ENCODE results near the gene PIK3AP1. TPM values are rescaled to one million over a fixed set of nuclear protein-coding genes. Genes with fewer than 3 reads are reported as not detected.

The PIK3AP1 gene
- total and polyA plus RNA-seq, 2 of the 4 experiments (the other 2 are of a cell fraction): under 0.01 to 0.14 TPM

- no peak overlapping the region for H3K56ac ChIP-seq (ENCODE audit: extremely low read depth, insufficient read depth, low read length)
- no peak overlapping the region for H4K8ac ChIP-seq (ENCODE audit: low read depth in 2 of 2, low read length in 2 of 2)
- no peak overlapping the region for H4K5ac ChIP-seq (ENCODE audit: low read depth, low read length)
- dilution Hi-C loops (cut with HindIII; ENCODE audit: low sequenced_read_pairs, unreplicated experiment) (no loop called here), intact Hi-C loops (cut with micrococcal nuclease) (no loop called here), in situ Hi-C loops (cut with MboI; ENCODE audit: low sequenced_read_pairs) (no loop called here)
- H2AK9ac ChIP-seq (replicated peaks; ENCODE audit: low read depth, low read length, poor library complexity): no peak overlapping the region
- ChIA-PET POLR2A (ENCODE audit: unreplicated experiment) (no interaction called here), CTCF (no interaction called here)
- no peak for DNase-seq
- no peak overlapping the region for H3K4me2 ChIP-seq (ENCODE audit: low read depth, low read length)
- H3K9me3 ChIP-seq (ENCODE audit: control insufficient read depth, insufficient read depth, low read length): no peaks in the 10 kb centered on the region
- H3K4me3 ChIP-seq (ENCODE audit: insufficient read depth, low read depth, low read length): no peak overlapping the region
- no peak overlapping the region for H3K4ac ChIP-seq (ENCODE audit: low read depth, low read length)
- no peak overlapping the region for H3K23ac ChIP-seq (ENCODE audit: low read depth, low read length)
- H3K27ac ChIP-seq (ENCODE audit: insufficient read depth, low read length): no peak overlapping the region
- TF ChIP-seq CHD1 (IDR thresholded peaks at IDR 0.05; ENCODE audit: low read depth, low read length): no peak
- no peak for TF ChIP-seq MAFK (IDR thresholded peaks at IDR 0.05; ENCODE audit: low read depth, low read length)
- no peak for TF ChIP-seq POLR2A (IDR thresholded peaks at IDR 0.05; ENCODE audit: low read depth, low read length)
- no peak for TF ChIP-seq FOS (IDR thresholded peaks at IDR 0.05; ENCODE audit: low read depth, low read length)
- TF ChIP-seq CEBPB (IDR thresholded peaks at IDR 0.05; ENCODE audit: low read depth, low read length): no peak
- no peak for TF ChIP-seq MAZ (IDR thresholded peaks at IDR 0.05; ENCODE audit: borderline replicate concordance, low read depth, low read length)
- no peak for TF ChIP-seq NFE2L2 (IDR thresholded peaks at IDR 0.05; ENCODE audit: low read depth, low read length)
- H2BK120ac ChIP-seq (ENCODE audit: low read depth, low read length): no peak overlapping the region
- peaks cover 4% of the 10 kb centered on the region; the same call in 1 of the 2 replicates for H3K4me1 ChIP-seq (ENCODE audit: control insufficient read depth, insufficient read depth, low read length)
- H3K27me3 ChIP-seq (ENCODE audit: control insufficient read depth, insufficient read depth, low read length): no peaks in the 10 kb centered on the region
- no peak overlapping the region for H2BK20ac ChIP-seq (ENCODE audit: low read depth, low read length)
- no peaks in the 10 kb centered on the region for H4K20me1 ChIP-seq (ENCODE audit: insufficient read depth, low read length)
- H3K36me3 ChIP-seq (ENCODE audit: control insufficient read depth, insufficient read depth, low read length): no peaks in the 10 kb centered on the region
- BruUV-seq (replicated peaks): no TSS peak
- no peaks in the 10 kb centered on the region for H3K79me1 ChIP-seq (ENCODE audit: low read depth in 1 of 2, low read length in 2 of 2)
- WGBS, 2 experiments (ENCODE audit: extremely low coverage in 2 of 2, insufficient read length in 1 of 2): no CpG with 5 or more reads among the region's 3 CpGs
- no peak overlapping the region for H2BK15ac ChIP-seq (ENCODE audit: low read depth, low read length)
- no peak overlapping the region for H2BK5ac ChIP-seq (ENCODE audit: low read depth, low read length, poor library complexity, severe bottlenecking)
- H3K14ac ChIP-seq (replicated peaks; ENCODE audit: low read depth, low read length): no peak overlapping the region
- no peak overlapping the region for H2AK5ac ChIP-seq (ENCODE audit: low read depth, low read length)
- no peak overlapping the region for H4K91ac ChIP-seq (ENCODE audit: insufficient read depth, low read depth, low read length)
- no peak overlapping the region for H3K9ac ChIP-seq (ENCODE audit: low read depth, low read length)
- H3K9me1 ChIP-seq (ENCODE audit: insufficient read depth, low read length): peaks cover 5% of the 10 kb centered on the region; the same call in 1 of the 2 replicates
- no peak overlapping the region for H2AFZ ChIP-seq (replicated peaks; ENCODE audit: low read length, poor library complexity)
- no peak overlapping the region for H3K18ac ChIP-seq (ENCODE audit: low read depth, low read length)
- ATAC-seq (ENCODE audit: low read depth): no peak
Measured at GRCh38 chr10:96675846-96676245, 44.5 kb downstream of the PIK3AP1 start.
